Right lung (tissue), 5 donors: ENCODE measurements around the gene SH2D5. TPM values are rescaled to one million over a fixed set of nuclear protein-coding genes. Genes with fewer than 3 reads are reported as not detected.

Experiments used
- DNase-seq, 2 donors: peaks; one replicate each; pipeline ENCODE4 v3.0.0-alpha.2; 2013
- polyA plus RNA-seq, 5 donors: library from polyadenylated mRNA; unstranded; fragments of 120-200 nt; gene quantifications; one replicate each; pipeline versions ENCODE4 v1.2.1 to v1.2.3, GENCODE V29; 2013; ENCODE audit warnings: inconsistent platforms in 1 of 5, low replicate concordance in 1 of 5; ENCODE audit not compliant: insufficient read length in 5 of 5, insufficient read depth in 1 of 5

The SH2D5 gene
- polyA plus RNA-seq, 5 donors = 0.05 to 0.19 (median 0.10) TPM; not detected in 2

GRCh38 chr1:20715406-20715805 is 17.1 kb downstream of the SH2D5 start:
- no peak for DNase-seq

GRCh38 chr1:20713440-20713839 is 19.1 kb downstream of the SH2D5 start:
- DNase-seq = no peak

- DNase-seq = no peak
These were observed 20.3 kb downstream of the SH2D5 start for GRCh38 chr1:20712215-20712577.

- DNase-seq = no peak
These were observed 21.0 kb downstream of the SH2D5 start for GRCh38 chr1:20711285-20712214.

GRCh38 chr1:20710469-20711284 is 21.8 kb downstream of the SH2D5 start:
- no peak for DNase-seq

- DNase-seq = no peak
These were observed 22.6 kb downstream of the SH2D5 start for GRCh38 chr1:20709868-20710267.

GRCh38 chr1:20708891-20709290 is 23.6 kb downstream of the SH2D5 start:
- DNase-seq = no peak

GRCh38 chr1:20708057-20708456 is 24.4 kb downstream of the SH2D5 start:
- no peak for DNase-seq

GRCh38 chr1:20706841-20707240 is 25.7 kb downstream of the SH2D5 start:
- DNase-seq = no peak

- DNase-seq = no peak
These were observed 27.2 kb downstream of the SH2D5 start for GRCh38 chr1:20705203-20705755.

GRCh38 chr1:20704390-20705202 is 27.9 kb downstream of the SH2D5 start:
- no peak for DNase-seq

- no peak for DNase-seq
These were observed 29.3 kb downstream of the SH2D5 start for GRCh38 chr1:20703124-20703756.

GRCh38 chr1:20702416-20702815 is 30.1 kb downstream of the SH2D5 start:
- no peak for DNase-seq

- no peak for DNase-seq
These were observed 30.7 kb downstream of the SH2D5 start for GRCh38 chr1:20701847-20702246.

GRCh38 chr1:20701446-20701845 is 31.1 kb downstream of the SH2D5 start:
- no peak for DNase-seq

- DNase-seq = no peak
These were observed 31.8 kb downstream of the SH2D5 start for GRCh38 chr1:20700636-20701215.

- DNase-seq = no peak
These were observed 32.9 kb downstream of the SH2D5 start for GRCh38 chr1:20699558-20699957.

GRCh38 chr1:20698195-20698910 is 34.1 kb downstream of the SH2D5 start:
- DNase-seq = no peak

- DNase-seq = no peak
These were observed 34.9 kb downstream of the SH2D5 start for GRCh38 chr1:20697563-20697962.
